RCC 7860 (cell line): ENCODE data around the gene KHDRBS1.
"Not testable (repeated sequence)": the region's sequence is repeated elsewhere in the genome, so short reads cannot be mapped to it uniquely, and the experiment has no call there.

ENCODE experiments used
- DNase-seq: peaks from one replicate; pipeline ENCODE4 v3.0.0-alpha.2; 2015; ENCODE audit warnings: low spot score
- FAIRE-seq: peaks from 2 replicates; lab custom pipeline; 2012; peaks lifted over from hg19 to GRCh38; lab: Jason Lieb, UNC

KHDRBS1 gene, protein sequence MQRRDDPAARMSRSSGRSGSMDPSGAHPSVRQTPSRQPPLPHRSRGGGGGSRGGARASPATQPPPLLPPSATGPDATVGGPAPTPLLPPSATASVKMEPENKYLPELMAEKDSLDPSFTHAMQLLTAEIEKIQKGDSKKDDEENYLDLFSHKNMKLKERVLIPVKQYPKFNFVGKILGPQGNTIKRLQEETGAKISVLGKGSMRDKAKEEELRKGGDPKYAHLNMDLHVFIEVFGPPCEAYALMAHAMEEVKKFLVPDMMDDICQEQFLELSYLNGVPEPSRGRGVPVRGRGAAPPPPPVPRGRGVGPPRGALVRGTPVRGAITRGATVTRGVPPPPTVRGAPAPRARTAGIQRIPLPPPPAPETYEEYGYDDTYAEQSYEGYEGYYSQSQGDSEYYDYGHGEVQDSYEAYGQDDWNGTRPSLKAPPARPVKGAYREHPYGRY

DNA sequence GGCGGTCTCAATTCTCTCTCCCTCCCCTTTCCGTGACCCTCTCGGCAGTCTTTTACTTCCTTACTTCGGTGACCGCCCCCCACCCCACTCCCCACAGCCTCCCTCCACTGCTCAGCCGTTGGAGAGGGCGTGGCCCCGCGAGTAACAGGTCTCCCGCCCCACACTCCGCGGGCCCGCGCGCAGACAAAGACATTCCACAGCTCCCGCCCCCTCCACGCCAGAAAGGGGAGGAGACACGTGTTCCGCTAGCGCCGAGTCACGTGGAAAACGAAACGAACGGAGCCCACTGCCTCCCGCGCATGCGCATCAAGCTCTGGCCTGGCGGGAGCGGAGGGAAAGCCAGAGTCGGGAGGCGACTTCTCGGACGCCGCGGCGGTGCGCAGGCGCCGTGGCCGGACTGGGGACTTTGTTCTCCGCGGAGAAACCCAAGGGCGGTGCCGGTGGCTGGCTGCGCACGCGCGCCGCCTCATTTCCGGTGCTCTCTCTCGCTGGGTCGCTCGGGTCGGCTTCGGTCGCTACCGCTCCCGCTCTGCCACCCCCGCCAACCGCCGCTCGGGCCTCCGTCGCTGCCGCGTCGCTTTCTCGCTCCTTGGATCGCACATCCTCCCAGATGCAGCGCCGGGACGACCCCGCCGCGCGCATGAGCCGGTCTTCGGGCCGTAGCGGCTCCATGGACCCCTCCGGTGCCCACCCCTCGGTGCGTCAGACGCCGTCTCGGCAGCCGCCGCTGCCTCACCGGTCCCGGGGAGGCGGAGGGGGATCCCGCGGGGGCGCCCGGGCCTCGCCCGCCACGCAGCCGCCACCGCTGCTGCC, at the start of gene KHDRBS1:
Gene KHDRBS1, plus strand, starts transcription at position 483 of the 813 bp plus-strand sequence. Its CDS starts 128 bp downstream, at position 611.
- peak; percentile 79 for FAIRE-seq
- peak; percentile 98 for DNase-seq

DNA sequence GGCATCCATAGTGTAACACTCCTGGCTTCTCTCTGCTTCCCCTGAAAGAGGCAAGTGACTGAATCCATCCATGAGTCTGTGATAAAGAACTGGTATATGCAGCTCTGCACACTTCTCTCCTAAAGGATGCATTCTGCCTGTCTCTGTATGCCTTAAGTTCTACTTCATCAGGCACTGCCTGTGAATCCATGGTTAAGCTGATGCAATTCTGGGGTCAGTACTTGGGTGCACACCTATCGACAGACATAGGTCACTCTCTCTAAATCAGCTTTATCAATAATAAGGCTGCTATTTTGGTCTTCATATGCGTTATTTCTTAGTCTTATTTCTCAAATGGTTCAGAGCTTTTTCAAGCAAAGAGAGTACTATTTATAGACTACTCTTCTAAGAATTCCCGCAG, 42.8 kb upstream of the KHDRBS1 start:
- DNase-seq (no peak), FAIRE-seq (no peak)

GRCh38 chr1:31976401-31976800, 37.3 kb upstream of the KHDRBS1 start:
- FAIRE-seq (no peak), DNase-seq (peak; percentile 36)

DNA sequence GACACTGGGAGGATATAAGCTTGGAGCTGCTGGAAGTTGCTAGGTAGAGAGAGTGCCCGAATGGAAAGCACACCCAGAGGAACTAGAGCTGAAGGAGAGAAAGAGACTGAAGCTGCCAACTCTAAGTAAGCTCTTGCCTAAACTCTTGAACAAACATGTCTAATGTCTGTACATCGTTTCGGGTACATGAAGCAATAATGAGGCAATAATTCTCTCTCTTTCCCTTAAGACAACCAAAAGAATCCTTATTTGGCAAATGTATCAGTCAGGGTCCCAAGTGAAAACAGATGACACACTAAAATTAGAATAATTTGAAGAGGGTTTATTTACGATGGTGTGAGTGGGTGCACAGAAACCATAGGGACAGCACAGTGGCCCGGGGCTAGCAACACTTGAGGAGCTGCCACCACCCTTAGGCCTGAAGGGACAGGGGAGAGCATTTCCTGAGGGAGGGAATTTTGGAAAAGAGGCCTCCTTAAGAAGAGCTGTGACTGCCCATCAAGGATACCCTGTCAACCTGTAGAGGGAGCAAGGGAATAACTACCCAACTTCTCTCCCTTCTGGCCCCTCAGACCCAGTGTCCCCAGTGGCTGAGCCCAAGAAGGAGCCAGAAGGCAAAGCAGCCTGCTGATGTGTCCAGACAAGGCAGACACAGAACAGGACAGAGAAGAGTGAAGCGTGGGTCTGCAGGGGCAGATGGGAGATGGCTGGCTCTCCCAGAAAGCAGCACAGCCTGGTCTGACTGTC, 36.1 kb upstream of the KHDRBS1 start:
- DNase-seq = peak; percentile 17
- no peak for FAIRE-seq

- no peak for DNase-seq
- FAIRE-seq = no peak
These were observed 34.7 kb upstream of the KHDRBS1 start for GRCh38 chr1:31978843-31979400.

DNA sequence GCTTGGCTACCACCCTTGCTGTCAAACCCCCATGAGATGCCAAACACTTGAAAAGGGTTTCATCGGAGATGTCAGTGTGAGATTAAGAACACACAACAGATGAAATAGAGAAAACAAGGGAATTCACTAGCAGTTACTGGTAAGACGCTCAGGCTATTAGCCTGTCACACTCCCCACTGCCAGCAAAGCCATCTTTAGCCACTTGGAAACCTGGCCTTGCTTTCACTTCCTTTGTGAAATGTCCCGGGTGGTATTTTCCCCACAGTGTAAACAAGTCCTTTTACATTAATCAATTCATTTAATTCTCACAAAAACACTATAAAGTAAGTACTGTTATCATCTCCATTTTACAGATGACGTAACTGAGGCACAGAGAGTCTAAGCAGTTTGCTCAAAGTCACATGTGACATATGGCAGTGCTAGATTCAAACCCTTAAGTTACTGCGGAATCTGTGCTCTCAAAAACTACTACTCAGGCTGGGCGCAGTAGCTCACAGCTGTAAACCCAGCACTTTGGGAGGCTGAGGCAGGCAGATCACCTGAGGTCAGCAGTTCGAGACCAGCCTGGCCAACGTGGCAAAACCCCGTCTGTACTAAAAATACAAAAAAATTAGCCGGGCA, 32.7 kb upstream of the KHDRBS1 start:
- DNase-seq (no peak), FAIRE-seq (no peak)

DNA sequence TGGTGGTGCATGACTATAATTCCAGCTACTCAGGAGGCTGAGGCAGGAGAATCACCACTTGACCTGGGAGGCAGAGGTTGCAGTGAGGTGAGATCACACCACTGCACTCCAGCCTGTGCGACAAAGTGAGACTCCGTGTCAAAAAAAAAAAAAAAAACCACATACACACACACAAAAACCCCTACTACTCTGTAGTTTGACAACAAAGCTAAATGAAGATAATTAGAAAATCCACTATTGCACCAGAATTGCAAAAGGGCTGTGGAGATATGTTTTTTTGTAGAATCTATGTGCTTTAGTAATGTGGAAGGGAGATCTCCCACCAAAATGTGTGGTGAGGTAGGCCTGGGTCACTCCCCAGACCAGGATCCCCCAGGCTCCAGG, 32.2 kb upstream of the KHDRBS1 start:
- FAIRE-seq (no peak), DNase-seq (no peak)

- no peak for FAIRE-seq
These were observed 31.7 kb upstream of the KHDRBS1 start for GRCh38 chr1:31981972-31982371.

GRCh38 chr1:31984419-31985347, 29.0 kb upstream of the KHDRBS1 start:
- no peak for FAIRE-seq
- DNase-seq = no peak

More at GRCh38 chr1:31981972-31982371, 31.7 kb upstream of the KHDRBS1 start:
- DNase-seq = no peak

DNA sequence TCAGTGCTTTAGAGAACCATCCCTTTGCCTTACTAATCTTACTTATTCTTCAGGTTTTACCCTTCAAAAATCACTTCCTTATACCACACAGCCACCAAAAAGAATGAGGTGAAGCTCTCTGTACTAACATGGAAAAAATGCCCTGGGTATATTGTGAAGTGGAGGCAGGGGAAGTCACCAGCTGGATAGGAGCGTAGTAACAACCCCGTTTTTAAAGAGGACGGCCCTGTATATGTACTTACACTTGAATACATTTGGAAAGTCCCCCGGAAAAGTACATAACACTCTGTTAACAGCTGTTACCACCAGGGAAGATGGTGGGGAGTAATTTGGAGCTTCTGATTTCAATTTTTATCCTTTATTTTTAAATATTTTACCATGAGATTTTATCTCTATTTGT, 28.2 kb upstream of the KHDRBS1 start:
- DNase-seq = no peak
- FAIRE-seq = no peak

GRCh38 chr1:31987135-31987619, 26.5 kb upstream of the KHDRBS1 start:
- FAIRE-seq (no peak), DNase-seq (no peak)

- DNase-seq = no peak
- no peak for FAIRE-seq
These were observed 23.7 kb upstream of the KHDRBS1 start for GRCh38 chr1:31989964-31990363.

DNA sequence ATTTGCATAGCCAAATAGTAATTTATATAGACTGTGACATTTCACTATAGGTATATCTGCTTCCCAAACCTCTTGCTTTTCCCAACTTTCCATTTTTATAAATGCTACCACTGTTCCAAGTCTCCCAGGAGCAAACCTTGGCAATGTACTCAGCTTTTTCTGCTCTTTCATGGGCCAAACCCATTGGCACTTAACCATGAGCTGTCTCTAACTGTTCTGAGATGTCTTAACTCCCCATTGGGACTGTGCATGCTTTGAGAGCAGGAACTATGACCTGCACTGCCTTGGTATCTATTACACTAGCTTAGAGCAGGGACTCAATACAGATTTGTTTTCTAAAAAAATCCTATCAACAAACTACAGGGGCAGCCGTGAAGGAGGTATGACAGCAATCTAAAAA, 22.5 kb upstream of the KHDRBS1 start:
- no peak for FAIRE-seq

GRCh38 chr1:31995263-31995662, 18.4 kb upstream of the KHDRBS1 start:
- no peak for DNase-seq
- FAIRE-seq = no peak

More for the DNA sequence above, 22.5 kb upstream of the KHDRBS1 start:
- DNase-seq = no peak

GRCh38 chr1:31996121-31996520, 17.5 kb upstream of the KHDRBS1 start:
- DNase-seq, FAIRE-seq: not testable (repeated sequence)

DNA sequence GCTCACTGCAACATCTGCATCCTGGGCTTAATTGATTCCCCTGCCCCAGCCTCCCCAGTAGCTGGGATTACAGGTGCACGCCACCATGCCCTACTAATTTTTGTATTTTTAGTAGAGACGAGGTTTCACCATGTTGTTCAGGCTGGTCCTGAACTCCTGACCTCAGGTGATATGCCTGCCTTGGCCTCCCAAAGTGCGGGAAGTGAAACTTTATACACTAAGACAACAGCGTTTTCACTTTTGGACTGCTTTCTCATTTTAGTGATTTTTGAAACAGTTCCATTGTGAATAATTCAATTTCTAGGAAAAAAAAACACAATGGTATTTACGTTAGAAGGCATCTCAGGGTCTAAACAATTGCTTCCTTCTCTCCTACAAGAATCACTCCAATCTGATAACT, 11.8 kb upstream of the KHDRBS1 start:
- DNase-seq (no peak), FAIRE-seq (no peak)

GRCh38 chr1:32002285-32002684, 11.4 kb upstream of the KHDRBS1 start:
- not testable (repeated sequence) for DNase-seq, FAIRE-seq

GRCh38 chr1:32005522-32005921, 8.1 kb upstream of the KHDRBS1 start:
- FAIRE-seq (no peak), DNase-seq (no peak)

DNA sequence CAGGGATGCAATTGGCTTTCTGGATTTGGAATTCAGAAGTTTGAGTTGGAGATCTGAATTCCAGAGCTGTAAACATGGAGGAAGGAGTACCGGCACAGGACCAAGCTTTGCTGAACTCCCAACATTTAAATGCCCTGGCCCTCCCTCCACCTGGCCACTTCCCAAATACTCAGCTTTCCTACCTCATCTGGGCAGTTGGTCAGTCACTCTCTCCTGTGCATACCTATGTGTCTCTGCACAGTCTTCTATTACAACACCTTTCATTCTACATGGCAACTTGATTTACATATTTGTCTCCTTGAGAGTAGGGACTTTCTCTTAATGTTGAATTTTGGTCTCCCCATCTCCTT, 6.1 kb upstream of the KHDRBS1 start:
- DNase-seq (no peak), FAIRE-seq (no peak)
